ENCODE data around the gene SMYD4.
"Not testable (repeated sequence)": the region's sequence is repeated elsewhere in the genome, so short reads cannot be mapped to it uniquely, and the experiment has no call there.

SMYD4 gene, protein sequence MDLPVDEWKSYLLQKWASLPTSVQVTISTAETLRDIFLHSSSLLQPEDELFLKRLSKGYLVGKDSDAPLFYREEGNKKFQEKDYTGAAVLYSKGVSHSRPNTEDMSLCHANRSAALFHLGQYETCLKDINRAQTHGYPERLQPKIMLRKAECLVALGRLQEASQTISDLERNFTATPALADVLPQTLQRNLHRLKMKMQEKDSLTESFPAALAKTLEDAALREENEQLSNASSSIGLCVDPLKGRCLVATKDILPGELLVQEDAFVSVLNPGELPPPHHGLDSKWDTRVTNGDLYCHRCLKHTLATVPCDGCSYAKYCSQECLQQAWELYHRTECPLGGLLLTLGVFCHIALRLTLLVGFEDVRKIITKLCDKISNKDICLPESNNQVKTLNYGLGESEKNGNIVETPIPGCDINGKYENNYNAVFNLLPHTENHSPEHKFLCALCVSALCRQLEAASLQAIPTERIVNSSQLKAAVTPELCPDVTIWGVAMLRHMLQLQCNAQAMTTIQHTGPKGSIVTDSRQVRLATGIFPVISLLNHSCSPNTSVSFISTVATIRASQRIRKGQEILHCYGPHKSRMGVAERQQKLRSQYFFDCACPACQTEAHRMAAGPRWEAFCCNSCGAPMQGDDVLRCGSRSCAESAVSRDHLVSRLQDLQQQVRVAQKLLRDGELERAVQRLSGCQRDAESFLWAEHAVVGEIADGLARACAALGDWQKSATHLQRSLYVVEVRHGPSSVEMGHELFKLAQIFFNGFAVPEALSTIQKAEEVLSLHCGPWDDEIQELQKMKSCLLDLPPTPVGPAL

DNA sequence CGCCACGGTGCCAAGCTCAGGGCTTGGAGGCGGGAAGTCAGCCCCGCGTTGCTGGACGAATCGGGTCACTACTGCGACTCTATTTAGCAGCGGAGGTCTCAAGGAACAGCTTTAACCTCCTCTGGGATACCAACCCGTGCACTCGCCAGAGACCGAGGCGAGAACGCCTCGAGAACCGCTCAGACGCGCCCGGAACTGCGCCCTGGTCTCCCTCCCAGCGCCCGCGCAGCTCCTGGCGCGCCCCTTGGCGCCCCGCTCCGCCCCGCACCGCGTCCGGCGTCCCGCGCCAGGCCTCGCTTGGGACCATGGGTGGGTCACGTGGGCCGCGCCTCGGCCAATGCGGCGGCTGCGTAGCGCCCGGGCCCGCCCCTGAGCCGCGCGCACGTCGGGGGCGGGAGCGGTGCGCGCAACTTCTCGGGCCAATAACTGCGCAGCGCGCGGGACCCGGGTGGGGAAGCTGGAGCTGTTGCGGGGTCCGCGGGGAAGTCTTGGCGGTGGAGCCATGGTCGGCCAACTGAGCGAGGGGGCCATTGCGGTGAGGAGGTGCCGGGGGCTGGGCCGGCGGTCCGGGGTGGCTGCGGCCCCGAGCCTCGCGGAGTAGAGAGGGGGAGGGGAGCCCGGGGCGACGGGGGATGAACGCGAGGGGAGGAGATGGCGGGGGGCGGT is at the start of gene SMYD4, which contains the start of gene RPA1:
TSS of gene SMYD4 (minus strand) at position 311 of the 666 bp plus-strand sequence. CDS start 1,908 bp downstream, outside the sequence.
TSS of gene RPA1 (plus strand) at position 414 of the 666 bp plus-strand sequence. CDS start at position 503, 89 bp downstream.
- DNase-seq = peak; percentile 69

DNA sequence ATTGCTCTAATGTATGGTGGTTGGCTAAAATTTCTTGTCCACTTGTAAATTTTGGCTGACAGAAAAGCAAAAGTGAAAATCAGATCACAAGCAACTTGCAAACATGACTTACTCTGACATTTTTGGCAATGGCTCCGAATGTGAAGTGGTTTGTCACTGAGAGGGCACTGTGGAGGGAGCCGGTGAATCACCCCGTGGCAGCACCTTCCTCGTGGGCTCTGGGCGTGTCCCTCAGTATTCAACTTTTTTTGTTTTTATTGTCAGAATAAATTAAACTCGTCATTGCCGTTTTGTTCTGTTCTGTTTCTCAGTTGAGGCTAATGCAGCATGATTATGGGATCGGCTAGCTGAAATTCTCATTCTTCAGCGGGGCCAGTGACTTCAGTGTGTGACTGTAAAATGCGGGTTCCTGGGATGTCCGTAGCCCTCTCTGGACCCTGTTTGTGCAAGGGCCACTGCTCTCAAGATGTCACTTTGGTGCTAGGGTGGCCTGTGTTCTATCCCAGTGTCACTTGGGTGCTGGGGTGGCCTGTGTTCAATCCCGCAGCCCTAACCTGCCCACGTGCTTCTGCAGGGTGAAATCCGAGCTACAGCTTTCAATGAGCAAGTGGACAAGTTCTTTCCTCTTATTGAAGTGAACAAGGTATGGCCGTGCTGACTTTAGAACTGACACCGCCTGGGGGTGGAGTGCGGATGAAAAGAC is 48.9 kb upstream of the SMYD4 start:
- no peak for DNase-seq

DNA sequence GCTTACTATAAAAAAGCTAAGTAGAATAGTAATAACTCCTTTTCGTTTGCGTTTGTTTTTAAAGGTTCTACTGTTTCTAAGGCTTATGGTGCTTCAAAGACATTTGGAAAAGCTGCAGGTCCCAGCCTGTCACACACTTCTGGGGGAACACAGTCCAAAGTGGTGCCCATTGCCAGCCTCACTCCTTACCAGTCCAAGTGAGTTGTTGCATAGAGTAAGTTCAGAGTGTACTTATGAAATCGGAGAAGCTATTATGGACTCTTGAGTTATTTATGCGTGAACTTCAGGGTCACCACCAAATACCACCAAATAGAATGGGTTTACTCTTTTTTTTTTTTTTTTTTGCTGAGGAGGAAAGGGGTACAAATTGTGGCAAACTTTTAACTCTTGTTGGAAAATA is 45.9 kb upstream of the SMYD4 start:
- no peak for DNase-seq

DNA sequence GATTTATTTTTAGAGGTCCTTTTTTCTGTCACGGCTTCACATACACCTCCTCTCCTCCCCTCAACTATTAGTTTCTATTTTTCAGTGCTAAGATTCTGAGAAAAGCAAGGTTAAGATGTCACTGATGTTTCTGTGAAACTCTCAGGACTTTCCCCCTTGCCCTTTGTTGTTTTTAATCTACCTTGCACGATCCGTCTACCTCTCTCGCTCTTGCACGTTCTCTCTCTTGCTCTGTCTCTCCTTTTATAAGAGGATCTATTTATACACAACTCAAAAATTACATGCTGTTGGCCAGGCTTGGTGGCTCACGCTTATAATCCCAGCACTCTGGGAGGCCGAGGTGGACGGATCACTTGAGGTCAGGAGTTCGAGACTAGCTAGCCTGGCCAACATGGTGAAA is 43.7 kb upstream of the SMYD4 start:
- DNase-seq = no peak

DNA sequence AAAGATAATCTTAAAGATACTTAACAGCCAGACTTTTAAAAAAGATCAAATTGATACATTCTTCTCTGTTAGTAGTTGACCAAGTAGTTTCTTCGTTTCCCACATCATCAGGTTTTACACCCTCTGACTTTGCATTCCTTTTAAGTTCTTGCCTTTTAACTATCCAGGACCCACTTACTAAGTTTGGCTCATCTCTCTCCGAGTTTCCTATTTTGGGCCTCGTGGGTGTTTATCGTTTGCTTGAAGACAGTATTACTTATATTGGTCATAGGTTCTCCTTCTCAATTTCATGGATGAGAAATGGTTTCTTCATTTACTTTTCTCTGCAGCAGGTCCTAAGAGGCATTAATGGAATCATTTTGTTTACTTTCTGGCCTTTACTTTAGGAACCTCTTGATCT is 43.3 kb upstream of the SMYD4 start:
- DNase-seq = no peak

DNA sequence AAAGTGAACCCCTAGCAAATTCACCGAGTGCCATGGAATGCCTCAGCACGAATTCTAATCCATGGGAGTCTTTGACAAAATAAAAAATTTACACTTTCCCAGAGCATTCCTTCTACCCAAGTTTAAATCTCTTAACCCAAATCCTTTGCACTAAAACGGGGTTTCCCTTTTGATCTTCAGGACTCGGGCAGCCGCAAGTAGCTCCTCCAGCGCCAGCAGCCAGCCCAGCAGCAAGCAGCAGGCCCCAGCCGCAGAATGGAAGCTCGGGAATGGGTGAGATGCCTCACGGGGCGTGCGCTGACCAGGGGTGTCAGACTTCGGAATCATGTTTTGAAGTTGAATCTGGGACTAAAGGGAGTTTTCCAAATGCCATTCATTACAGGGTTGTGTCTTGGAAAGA is 42.6 kb upstream of the SMYD4 start:
- no peak for DNase-seq

DNA sequence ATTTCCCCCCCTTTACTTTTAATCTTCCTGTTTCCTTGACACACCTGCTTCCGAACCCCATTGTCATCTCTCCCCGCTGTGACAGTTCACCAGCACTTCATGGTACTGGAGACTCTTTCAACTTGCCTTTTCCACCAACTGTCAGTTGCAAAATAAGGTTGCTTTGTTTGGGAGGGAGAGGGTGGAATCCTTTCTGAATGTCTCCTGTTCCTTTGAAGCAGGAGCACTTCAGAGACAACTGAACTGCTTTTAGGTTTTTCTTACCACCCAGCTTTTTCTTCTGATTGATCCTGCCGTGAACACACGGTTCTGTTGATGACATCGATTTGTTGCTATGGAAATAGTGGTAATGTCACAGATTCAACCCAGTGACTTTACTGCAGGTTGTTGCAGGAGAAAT is 42.1 kb upstream of the SMYD4 start:
- no peak for DNase-seq

DNA sequence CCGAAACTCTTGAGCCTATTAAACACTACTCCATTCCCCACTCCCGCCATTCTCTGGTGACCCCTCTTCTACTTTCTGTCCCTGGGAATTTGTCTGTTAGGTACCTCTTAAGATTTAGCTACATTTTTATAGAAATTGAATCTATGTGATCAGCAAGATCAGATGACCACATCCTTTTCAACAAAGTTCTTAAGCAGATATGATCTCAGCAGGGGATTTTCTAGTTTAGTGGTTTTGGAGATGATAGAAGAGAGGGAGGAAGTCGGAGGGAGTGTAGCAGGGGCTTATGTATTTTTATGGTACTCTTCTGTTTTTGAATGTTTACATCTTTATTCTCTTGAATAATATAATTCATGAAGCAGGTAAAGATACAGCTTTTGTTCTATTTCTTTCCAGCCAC is 40.9 kb upstream of the SMYD4 start:
- DNase-seq = no peak

DNA sequence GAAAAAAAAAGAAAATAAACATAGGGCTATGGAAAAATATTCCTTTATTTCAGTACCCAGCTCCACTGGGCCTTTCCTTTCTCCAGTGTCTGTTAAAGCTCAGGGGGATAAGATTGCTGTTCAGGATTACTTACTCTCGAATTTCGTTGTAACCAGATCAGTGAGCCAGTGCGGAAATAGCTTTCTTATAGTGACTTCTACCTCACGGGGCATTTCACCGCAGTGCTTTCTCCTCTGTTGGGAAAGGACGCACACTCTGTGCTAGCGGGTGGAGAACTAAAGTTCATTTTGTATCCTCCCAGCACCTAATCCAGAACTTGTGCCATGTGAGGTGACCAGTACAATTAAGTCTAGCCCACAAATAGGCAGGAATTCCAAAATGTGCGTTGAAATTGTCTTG is 38.4 kb upstream of the SMYD4 start:
- no peak for DNase-seq

DNA sequence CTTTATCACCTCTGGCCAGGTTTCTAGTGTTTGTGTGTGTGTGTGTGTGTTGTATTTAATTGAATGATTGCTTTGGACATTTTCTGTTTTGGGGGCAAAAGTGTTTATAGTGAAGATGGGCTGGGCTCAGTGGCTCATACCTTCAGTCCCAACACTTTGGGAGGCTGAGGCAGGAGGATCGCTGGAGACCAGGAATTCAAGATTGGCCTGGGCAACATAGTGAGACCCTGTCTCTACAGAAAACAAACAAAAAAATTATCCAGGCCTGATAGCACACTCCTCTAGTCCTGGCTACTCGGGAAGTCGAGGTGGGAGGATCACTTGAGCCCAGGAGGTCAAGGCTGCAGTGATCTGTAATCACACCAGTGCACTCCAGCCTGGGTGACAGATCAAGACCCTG is 37.6 kb upstream of the SMYD4 start:
- DNase-seq = no peak

DNA sequence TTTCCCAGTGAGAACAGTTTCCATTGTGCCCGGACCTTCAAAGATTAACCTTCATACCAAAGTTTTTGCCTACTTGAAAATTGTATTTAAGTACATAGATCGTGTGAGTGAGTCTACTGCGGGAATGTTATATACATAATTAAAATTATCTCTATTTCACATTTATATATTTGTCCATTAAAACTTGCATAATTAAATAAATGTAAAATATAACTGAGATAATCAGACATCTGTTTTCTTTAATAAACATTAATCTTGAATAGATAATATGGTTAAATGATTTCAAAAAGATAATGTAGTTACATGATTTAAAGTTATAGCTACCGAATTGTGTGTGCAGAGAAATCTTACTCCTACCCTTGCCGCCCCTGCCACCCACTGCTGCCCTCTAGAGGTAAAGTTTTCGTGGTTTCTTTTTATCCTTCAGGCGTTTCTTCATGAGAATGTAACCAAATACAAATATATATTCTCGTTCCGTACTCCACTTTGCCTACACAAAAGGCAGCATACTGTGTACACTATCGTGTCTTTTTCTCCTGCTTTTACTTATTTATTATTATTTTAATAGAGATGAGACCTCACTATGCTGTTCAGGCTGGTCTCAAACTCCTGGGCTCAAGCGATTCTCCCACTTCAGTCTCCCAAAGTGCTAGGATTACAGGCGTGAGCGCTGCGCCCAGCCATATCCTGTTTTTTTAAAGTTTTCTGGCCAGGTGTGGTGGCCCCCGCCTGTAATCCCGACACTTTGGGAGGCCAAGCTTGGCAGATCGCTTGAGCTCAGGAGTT is 35.7 kb upstream of the SMYD4 start:
- DNase-seq = peak; percentile 51

DNA sequence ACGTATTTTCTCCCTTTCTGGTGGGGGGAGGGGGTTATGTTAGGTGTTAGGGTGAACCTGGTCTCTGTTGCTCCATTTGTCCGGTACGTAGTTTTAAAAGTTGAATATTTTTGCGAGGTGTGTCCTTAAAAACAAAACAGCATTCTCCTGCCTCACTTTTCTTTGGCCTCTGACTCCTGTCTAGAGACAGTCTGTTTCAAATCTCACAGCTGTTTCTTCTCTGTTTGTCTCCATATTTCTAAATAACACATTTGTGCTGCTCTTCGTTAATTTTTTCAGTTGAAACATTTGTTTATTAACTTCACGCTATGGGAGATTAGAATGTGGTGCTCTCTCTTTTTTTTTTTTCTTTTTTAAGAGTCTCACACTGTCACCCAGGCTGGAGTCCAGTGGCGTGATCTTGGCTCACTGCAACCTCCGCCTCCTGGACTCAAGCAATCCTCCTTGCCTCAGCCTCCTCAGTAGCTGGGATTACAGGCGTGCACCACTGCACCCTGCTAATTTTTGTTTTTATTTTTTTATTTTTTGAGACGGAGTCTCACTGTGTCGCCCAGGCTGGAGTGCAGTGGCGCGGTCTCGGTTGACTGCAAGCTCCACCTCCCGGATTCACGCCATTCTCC is 31.8 kb upstream of the SMYD4 start:
- no peak for DNase-seq

DNA sequence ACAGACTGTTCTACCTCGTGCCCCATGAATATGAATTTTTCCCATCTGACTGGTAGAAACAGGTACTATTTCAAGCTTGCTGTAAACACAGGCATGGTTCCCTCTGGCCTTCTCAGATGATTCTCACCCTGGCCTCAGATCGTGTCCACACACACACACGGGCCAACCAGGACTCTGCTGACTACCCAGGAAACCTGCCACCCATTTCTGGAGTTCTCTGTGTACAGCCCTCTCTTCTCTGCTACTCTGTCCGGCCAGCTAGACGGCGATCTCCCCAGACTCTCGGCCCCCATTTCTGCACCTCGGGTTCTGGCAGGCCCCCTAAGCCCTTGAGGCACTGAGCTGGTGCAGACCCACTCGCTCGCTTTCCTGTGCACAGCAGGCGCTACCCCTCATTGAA is 31.3 kb upstream of the SMYD4 start:
- DNase-seq = no peak

DNA sequence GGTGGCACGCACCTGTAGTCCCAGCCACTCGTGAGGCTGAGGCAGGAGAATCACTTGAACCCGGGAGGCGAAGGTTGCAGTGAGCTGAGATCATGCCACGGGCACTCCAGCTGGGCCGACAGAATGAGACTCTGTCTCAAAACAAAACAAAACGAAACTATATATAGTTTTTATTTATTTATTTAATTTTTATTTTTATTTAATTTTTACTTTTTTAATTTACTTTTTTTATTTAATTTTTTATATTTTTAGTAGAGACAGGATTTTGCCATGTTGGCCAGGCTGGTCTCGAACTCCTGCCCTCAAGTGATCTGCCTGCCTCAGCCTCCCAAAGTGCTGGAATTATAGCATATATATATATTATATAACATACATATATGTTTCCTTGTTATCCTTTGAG is 26.8 kb upstream of the SMYD4 start:
- not testable (repeated sequence) for DNase-seq

DNA sequence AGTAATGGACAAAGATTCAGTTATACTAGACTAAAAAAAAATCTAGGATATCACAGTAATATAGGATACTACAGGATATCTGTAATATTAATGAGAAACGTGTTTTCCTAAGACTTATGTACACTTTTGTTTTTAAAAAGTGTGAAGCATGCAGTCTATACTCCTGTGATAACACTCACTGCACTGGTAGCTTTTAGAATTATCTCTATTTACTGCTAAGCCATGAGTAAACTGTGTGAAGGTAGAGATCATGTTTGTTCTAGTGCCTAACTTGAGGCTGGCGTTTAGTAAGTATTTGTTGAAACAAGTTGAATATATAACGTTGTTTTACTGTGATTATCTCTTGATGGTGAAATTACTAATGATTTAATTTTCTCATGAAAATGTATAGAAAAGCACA is 24.0 kb upstream of the SMYD4 start:
- no peak for DNase-seq

DNA sequence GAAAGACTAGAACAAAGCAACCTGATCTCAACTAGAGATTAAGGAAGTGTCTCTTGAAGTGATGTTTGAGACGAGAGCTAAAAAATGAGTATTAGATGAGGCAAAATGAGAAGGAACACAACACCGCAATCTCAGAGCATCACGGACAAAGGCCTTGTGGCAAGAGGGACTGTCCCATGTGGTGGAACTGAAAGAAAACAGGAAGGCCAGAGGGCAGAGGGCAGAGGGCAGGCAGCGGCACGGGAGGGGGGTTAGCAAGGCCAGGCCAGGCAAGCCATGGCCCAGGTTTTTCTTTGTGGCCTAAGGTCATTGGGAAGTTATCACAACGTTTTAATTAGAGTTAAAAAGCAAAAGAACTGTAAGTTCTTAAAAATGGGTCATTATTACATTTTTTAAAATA is 22.6 kb upstream of the SMYD4 start:
- DNase-seq = no peak

DNA sequence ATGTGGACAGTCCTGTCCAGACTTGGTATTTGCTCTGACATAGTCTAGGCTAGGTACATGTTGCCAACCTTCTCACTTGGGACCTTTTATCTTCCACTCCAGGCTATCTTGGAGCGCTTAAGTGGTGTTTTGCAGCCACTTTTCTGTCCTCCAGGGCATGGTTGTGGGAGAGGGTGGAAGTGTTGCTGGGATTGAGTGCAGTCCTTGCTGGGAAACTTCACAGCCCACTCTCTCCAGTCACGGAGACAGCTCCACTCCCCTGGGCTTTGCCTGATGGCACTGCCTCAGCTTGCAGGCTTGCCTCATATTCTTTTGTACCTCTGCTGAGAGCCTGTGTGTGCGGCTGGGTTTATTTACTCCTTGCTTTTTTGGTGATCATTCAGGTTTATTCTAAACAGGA is 17.5 kb upstream of the SMYD4 start:
- no peak for DNase-seq

DNA sequence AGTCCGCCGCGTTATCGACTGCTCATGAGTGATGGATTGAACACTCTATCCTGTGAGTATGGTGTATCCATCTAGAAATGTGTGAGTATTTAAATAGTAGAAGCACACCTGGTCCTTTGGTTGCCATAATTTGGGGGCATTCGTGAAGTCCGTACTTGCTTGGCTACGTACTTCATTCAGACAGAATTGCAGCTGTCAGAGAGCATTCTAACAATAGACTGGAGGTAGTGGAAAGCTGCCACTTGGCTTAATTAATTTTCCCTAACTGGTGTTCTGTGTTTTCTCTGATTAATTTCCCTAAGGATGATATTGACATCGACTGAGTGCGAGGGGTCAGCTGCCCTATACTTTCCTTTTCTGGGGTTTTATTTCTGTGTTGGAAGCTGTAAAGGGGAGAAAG is 14.2 kb upstream of the SMYD4 start:
- DNase-seq = no peak

DNA sequence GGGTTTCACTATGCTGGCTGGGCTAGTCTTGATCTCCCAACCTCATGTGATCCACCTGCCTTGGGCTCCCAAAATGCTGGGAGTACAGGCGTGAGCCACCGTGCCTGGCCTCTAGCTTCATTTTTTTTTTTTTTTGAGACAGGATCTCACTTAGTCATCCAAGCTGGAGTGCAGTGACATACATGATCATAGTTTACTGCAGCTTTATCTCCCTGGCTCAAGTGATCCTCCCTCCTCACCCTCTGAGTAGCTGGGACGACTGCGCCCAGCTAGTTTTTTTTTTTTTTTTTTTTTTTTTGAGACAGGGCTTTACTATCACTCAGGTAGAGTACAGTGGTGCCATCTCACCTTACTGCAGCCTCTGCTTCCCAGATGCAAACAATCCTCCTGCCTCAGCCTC is 9.8 kb upstream of the SMYD4 start:
- no peak for DNase-seq

DNA sequence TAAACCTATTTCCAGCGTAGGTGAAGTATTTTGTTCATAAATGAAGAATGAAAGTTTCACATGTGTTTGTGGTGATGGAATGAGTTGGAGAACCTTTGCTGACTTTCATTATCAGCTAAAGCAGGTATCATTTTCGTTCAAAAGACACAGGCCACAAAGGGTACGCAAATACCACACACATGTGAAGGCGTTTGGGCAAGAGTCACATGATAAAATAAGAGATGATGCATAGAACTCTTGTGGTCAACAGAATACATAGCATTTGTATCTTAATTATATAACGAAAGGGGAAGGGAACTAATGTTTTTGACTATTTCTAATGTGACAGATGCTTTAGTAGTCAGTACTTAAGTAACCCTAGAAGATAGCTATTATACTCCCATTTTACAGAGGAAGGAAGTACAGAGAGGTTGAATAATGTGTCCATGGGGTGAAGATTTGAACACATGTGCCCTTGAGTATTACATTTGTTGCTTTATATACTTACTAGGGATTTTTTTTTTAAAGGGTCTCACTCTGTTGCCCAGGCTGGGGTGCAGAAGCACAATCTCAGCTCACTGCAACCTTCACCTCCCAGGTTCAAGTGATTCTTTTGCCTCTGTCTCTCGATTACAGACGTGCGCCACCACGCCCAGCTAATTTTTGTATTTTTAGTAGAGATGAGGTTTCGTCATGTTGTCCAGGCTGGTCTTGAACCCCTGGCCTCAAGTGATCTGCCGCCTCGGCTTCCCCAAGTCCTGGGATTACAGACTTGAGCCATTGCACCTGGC is 4.9 kb upstream of the SMYD4 start:
- DNase-seq = no peak

DNA sequence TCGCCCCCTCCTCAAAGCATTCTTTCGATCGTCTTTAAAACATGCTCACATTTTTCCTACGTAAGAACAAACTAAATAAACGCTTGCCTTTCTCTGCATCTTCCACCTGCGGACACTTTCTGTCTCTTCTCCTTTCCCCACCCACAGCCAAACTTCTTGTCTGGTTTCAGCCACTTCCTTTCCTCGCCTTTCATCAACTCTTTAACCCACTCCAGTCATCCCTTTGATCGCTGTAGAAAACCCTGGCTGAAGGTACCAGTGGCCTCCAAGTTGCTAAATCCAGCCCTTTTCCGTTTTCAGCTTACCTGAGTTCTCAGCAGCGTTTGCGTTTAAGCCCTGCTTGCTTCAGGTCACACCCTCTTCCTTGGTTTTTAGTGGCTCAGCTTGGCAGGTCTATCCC is 586 bp upstream of the SMYD4 start:
- DNase-seq = no peak
